HAP-1 (cell line): ENCODE measurements around the gene NFIA.

Experiments
- DNase-seq, 2 experiments: peaks; one replicate each; pipeline ENCODE4 v3.0.0-alpha.2; 2016 to 2020; ENCODE audit warnings: low spot score in 2 of 2
- H3K27me3 ChIP-seq: fragments of 250-450 bp; sonication (Bioruptor Pico); 2 replicates; pipeline ENCODE4 v1.5.1; 2020; ENCODE audit warnings: low read depth, mild to moderate bottlenecking, moderate library complexity
- H3K36me3 ChIP-seq: fragments of 250-450 bp; sonication (Bioruptor Pico); replicated peaks from 2 replicates; pipeline ENCODE4 v1.5.1; 2020; ENCODE audit warnings: mild to moderate bottlenecking
- H3K4me1 ChIP-seq: fragments of 250-450 bp; sonication (Bioruptor Pico); 2 replicates; pipeline ENCODE4 v1.5.1; 2020; ENCODE audit warnings: mild to moderate bottlenecking
- H3K4me3 ChIP-seq: fragments of 250-450 bp; sonication (Bioruptor Pico); 2 replicates; pipeline ENCODE4 v1.5.1; 2020; ENCODE audit warnings: mild to moderate bottlenecking, moderate library complexity
- H3K9me3 ChIP-seq: fragments of 250-450 bp; sonication (Bioruptor Pico); 2 replicates; pipeline ENCODE4 v1.5.1; 2020; ENCODE audit warnings: mild to moderate bottlenecking, moderate library complexity
- in situ Hi-C: fragments of 300-500 bp; cut with MboI; formaldehyde crosslinking; loops from 3 replicates; pipeline ENCODE4 v1.14.3; 2020; ENCODE audit warnings: low sequenced_read_pairs, inconsistent platforms, mixed read lengths

NFIA gene

GRCh38 chr1:61109910-61110309 is 27.5 kb downstream of the NFIA start:
- no peak for DNase-seq
- in situ Hi-C loops, result no loop called here
- no peaks in the 10 kb centered on the region for H3K27me3 ChIP-seq
- no peaks in the 10 kb centered on the region; the same call in 1 of the 2 replicates for H3K36me3 ChIP-seq
- no peak overlapping the region for H3K4me3 ChIP-seq
- H3K9me3 ChIP-seq, result no peaks in the 10 kb centered on the region
- H3K4me1 ChIP-seq, result peaks cover 21% of the 10 kb centered on the region

GRCh38 chr1:61110554-61110953 is 28.2 kb downstream of the NFIA start:
- DNase-seq, result no peak
- Histone ChIP-seq H3K4me3 (no peak overlapping the region), H3K36me3 (no peaks in the 10 kb centered on the region; the same call in 1 of the 2 replicates), H3K9me3 (no peaks in the 10 kb centered on the region), H3K4me1 (peaks cover 21% of the 10 kb centered on the region), H3K27me3 (no peaks in the 10 kb centered on the region)
- in situ Hi-C loops, result no loop called here

- in situ Hi-C loops, result no loop called here
- Histone ChIP-seq H3K36me3 (no peaks in the 10 kb centered on the region; the same call in 1 of the 2 replicates), H3K9me3 (no peaks in the 10 kb centered on the region), H3K27me3 (no peaks in the 10 kb centered on the region), H3K4me1 (peaks cover 25% of the 10 kb centered on the region), H3K4me3 (no peak overlapping the region)
- DNase-seq, result peak; percentile 42 to 98
Measured at GRCh38 chr1:61111084-61112004, 29.0 kb downstream of the NFIA start.

GRCh38 chr1:61114178-61114870 is 32.0 kb downstream of the NFIA start:
- Histone ChIP-seq H3K36me3 (no peaks in the 10 kb centered on the region; the same call in 1 of the 2 replicates), H3K27me3 (no peaks in the 10 kb centered on the region), H3K9me3 (no peaks in the 10 kb centered on the region), H3K4me3 (no peak overlapping the region), H3K4me1 (peaks cover 36% of the 10 kb centered on the region)
- in situ Hi-C loops, result no loop called here
- no peak for DNase-seq

- DNase-seq, result no peak
- Histone ChIP-seq H3K9me3 (no peaks in the 10 kb centered on the region), H3K4me3 (no peak overlapping the region), H3K27me3 (no peaks in the 10 kb centered on the region), H3K4me1 (peaks cover 40% of the 10 kb centered on the region), H3K36me3 (no peaks in the 10 kb centered on the region; the same call in 1 of the 2 replicates)
- in situ Hi-C loops, result no loop called here
Measured at GRCh38 chr1:61115436-61115835, 33.1 kb downstream of the NFIA start.

- Histone ChIP-seq H3K27me3 (no peaks in the 10 kb centered on the region), H3K4me1 (peaks cover 39% of the 10 kb centered on the region), H3K36me3 (no peaks in the 10 kb centered on the region; the same call in 1 of the 2 replicates), H3K9me3 (no peaks in the 10 kb centered on the region), H3K4me3 (no peak overlapping the region)
- in situ Hi-C loops, result no loop called here
- no peak for DNase-seq
Measured at GRCh38 chr1:61116421-61116820, 34.1 kb downstream of the NFIA start.

- H3K4me1 ChIP-seq, result peaks cover 35% of the 10 kb centered on the region
- H3K27me3 ChIP-seq, result no peaks in the 10 kb centered on the region
- no peaks in the 10 kb centered on the region for H3K9me3 ChIP-seq
- DNase-seq, result no peak
- no peak overlapping the region for H3K4me3 ChIP-seq
- in situ Hi-C loops, result no loop called here
- H3K36me3 ChIP-seq, result no peaks in the 10 kb centered on the region; the same call in 1 of the 2 replicates
Measured at GRCh38 chr1:61117283-61117682, 34.9 kb downstream of the NFIA start.

- Histone ChIP-seq H3K27me3 (no peaks in the 10 kb centered on the region), H3K36me3 (no peaks in the 10 kb centered on the region), H3K4me1 (peaks cover 32% of the 10 kb centered on the region), H3K9me3 (no peaks in the 10 kb centered on the region), H3K4me3 (no peak overlapping the region)
- in situ Hi-C loops, result no loop called here
- no peak for DNase-seq
Measured at GRCh38 chr1:61119085-61119484, 36.7 kb downstream of the NFIA start.

GRCh38 chr1:61120246-61120840 is 38.0 kb downstream of the NFIA start:
- in situ Hi-C loops, result no loop called here

GRCh38 chr1:61120998-61121397 is 38.6 kb downstream of the NFIA start:
- H3K4me3 ChIP-seq, result no peak overlapping the region
- DNase-seq, result no peak
- in situ Hi-C loops, result no loop called here
- no peaks in the 10 kb centered on the region for H3K36me3 ChIP-seq
- H3K27me3 ChIP-seq, result no peaks in the 10 kb centered on the region
- no peaks in the 10 kb centered on the region for H3K9me3 ChIP-seq
- H3K4me1 ChIP-seq, result peaks cover 38% of the 10 kb centered on the region

More at GRCh38 chr1:61120246-61120840, 38.0 kb downstream of the NFIA start:
- Histone ChIP-seq H3K9me3 (no peaks in the 10 kb centered on the region), H3K36me3 (no peaks in the 10 kb centered on the region), H3K4me1 (peaks cover 35% of the 10 kb centered on the region), H3K4me3 (no peak overlapping the region), H3K27me3 (no peaks in the 10 kb centered on the region)
- DNase-seq, result peak; percentile 47 to 53

GRCh38 chr1:61121631-61122030 is 39.3 kb downstream of the NFIA start:
- H3K27me3 ChIP-seq, result no peaks in the 10 kb centered on the region
- H3K36me3 ChIP-seq, result no peaks in the 10 kb centered on the region
- peaks cover 31% of the 10 kb centered on the region for H3K4me1 ChIP-seq
- no peaks in the 10 kb centered on the region for H3K9me3 ChIP-seq
- H3K4me3 ChIP-seq, result no peak overlapping the region
- in situ Hi-C loops, result no loop called here
- DNase-seq, result no peak

GRCh38 chr1:61122389-61122788 is 40.0 kb downstream of the NFIA start:
- no peak for DNase-seq
- in situ Hi-C loops, result no loop called here
- Histone ChIP-seq H3K4me3 (no peak overlapping the region), H3K4me1 (peaks cover 24% of the 10 kb centered on the region), H3K9me3 (no peaks in the 10 kb centered on the region), H3K27me3 (no peaks in the 10 kb centered on the region), H3K36me3 (no peaks in the 10 kb centered on the region)

- Histone ChIP-seq H3K4me3 (no peak overlapping the region), H3K27me3 (no peaks in the 10 kb centered on the region), H3K4me1 (peaks cover 23% of the 10 kb centered on the region), H3K36me3 (no peaks in the 10 kb centered on the region), H3K9me3 (no peaks in the 10 kb centered on the region)
- in situ Hi-C loops, result no loop called here
- DNase-seq, result no peak
Measured at GRCh38 chr1:61123326-61123725, 41.0 kb downstream of the NFIA start.

- Histone ChIP-seq H3K4me1 (peaks cover 23% of the 10 kb centered on the region), H3K27me3 (no peaks in the 10 kb centered on the region), H3K9me3 (no peaks in the 10 kb centered on the region), H3K4me3 (no peak overlapping the region), H3K36me3 (no peaks in the 10 kb centered on the region)
- no peak for DNase-seq
- in situ Hi-C loops, result no loop called here
Measured at GRCh38 chr1:61124078-61124477, 41.7 kb downstream of the NFIA start.
